ENCODE measurements around the gene SLAIN2.
A peak's percentile ranks its signal among the peaks of the same experiment; 100 is the strongest.

Gene SLAIN2

DNA sequence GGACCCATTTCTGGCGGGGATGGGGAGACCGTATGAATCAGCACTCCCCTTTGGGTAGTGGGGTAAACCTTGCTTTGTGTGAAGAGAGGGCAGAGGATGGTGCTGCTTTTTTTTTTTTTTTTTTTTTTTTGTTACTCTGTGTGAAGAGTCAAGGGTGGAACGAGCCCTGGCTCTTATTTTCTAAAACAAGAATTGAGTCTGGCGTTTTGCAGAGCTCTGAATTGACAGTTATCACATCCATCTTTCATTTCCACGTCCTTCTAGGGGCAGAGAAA lies 1.2 kb downstream of the SLAIN2 start:
- Histone ChIP-seq H2BK15ac (ENCODE audit: low read depth, poor library complexity, severe bottlenecking) (peak overlapping the region; percentile 77), H2BK120ac (ENCODE audit: low read depth, low read length) (no peak overlapping the region), H3K4me1 (ENCODE audit: control insufficient read depth, insufficient read depth, low read depth, low read length) (peaks cover 3% of the 10 kb centered on the region), H3K18ac (ENCODE audit: low read depth in 1 of 2, low read length in 2 of 2) (peak overlapping the region; percentile 98 to 99), H3K36me3 (ENCODE audit: control insufficient read depth in 1 of 2, insufficient read depth in 2 of 2, low read depth in 1 of 2, low read length in 2 of 2) (no peaks in the 10 kb centered on the region), H2AFZ (ENCODE audit: low read depth, low read length) (no peak overlapping the region), H2BK5ac (ENCODE audit: low read depth, low read length, poor library complexity, severe bottlenecking) (no peak overlapping the region), H3K79me1 (replicated peaks; ENCODE audit: low read length, poor library complexity, severe bottlenecking) (peaks cover 7% of the 10 kb centered on the region), H3K23ac (ENCODE audit: low read length in 2 of 2) (no peak overlapping the region), H3K4me2 (ENCODE audit: low read length, poor library complexity, severe bottlenecking) (peak overlapping the region; percentile 89), H2BK12ac (ENCODE audit: low read length in 2 of 2) (peak overlapping the region; percentile 42 to 84), H4K8ac (ENCODE audit: low read length) (no peak overlapping the region), H2AK5ac (ENCODE audit: low read length, severe bottlenecking) (peak overlapping the region; percentile 48), H3K27ac (ENCODE audit: low read length, poor library complexity, severe bottlenecking) (peak overlapping the region; percentile 57), H3K14ac (ENCODE audit: low read length in 2 of 2) (peak overlapping the region; percentile 95 to 100), H3K9ac (ENCODE audit: low read length) (peak overlapping the region; percentile 91), H3K27me3 (ENCODE audit: control insufficient read depth in 1 of 2, insufficient read depth in 1 of 2, low read length in 2 of 2) (no peaks in the 10 kb centered on the region), H3K4me3 (ENCODE audit: insufficient read depth in 1 of 2, low read depth in 1 of 2, low read length in 2 of 2) (peak overlapping the region; percentile 86 to 89), H3K9me3 (ENCODE audit: control insufficient read depth, low read length) (no peaks in the 10 kb centered on the region), H3K4ac (ENCODE audit: low read depth in 1 of 2, low read length in 2 of 2) (peak overlapping the region in 1 of 2 experiments; percentile 82), H4K91ac (ENCODE audit: low read length) (peak overlapping the region; percentile 57)
- 0% methylated on average over 2 of the region's 5 CpGs for WGBS
- DNase-seq, result peak; percentile 25

DNA sequence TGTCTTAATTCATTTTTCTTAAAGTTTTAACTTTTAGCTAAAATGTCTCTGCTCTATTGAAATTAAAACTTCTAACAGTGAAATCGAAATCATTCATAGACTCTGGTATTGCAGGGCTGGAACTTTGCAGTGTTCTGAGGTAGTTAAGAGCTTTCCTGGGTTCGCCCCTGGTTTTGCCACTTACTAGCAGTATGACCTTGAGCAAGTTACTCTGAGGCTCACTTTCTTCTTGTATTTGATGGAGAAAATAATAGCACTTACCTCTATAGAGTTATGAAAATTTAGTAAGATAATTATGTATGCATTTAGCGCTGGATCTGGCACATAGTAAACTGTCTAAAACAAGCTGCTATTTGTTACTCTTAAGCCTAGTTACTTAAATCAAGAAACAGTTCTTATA lies 1.7 kb downstream of the SLAIN2 start:
- Histone ChIP-seq H3K4me1 (ENCODE audit: control insufficient read depth, insufficient read depth, low read depth, low read length) (peaks cover 3% of the 10 kb centered on the region), H2AK5ac (ENCODE audit: low read length, severe bottlenecking) (no peak overlapping the region), H2BK5ac (ENCODE audit: low read depth, low read length, poor library complexity, severe bottlenecking) (no peak overlapping the region), H2AFZ (ENCODE audit: low read depth, low read length) (no peak overlapping the region), H2BK120ac (ENCODE audit: low read depth, low read length) (no peak overlapping the region), H3K9ac (ENCODE audit: low read length) (peak overlapping the region; percentile 91), H3K14ac (ENCODE audit: low read length in 2 of 2) (no peak overlapping the region), H3K9me3 (ENCODE audit: control insufficient read depth, low read length) (no peaks in the 10 kb centered on the region), H3K36me3 (ENCODE audit: control insufficient read depth in 1 of 2, insufficient read depth in 2 of 2, low read depth in 1 of 2, low read length in 2 of 2) (no peaks in the 10 kb centered on the region), H3K23ac (ENCODE audit: low read length in 2 of 2) (no peak overlapping the region), H2BK15ac (ENCODE audit: low read depth, poor library complexity, severe bottlenecking) (no peak overlapping the region), H3K79me1 (replicated peaks; ENCODE audit: low read length, poor library complexity, severe bottlenecking) (peaks cover 7% of the 10 kb centered on the region), H3K4ac (ENCODE audit: low read depth in 1 of 2, low read length in 2 of 2) (no peak overlapping the region), H4K8ac (ENCODE audit: low read length) (no peak overlapping the region), H3K27ac (ENCODE audit: low read length, poor library complexity, severe bottlenecking) (no peak overlapping the region), H3K18ac (ENCODE audit: low read depth in 1 of 2, low read length in 2 of 2) (no peak overlapping the region), H3K27me3 (ENCODE audit: control insufficient read depth in 1 of 2, insufficient read depth in 1 of 2, low read length in 2 of 2) (no peaks in the 10 kb centered on the region), H2BK12ac (ENCODE audit: low read length in 2 of 2) (no peak overlapping the region), H4K91ac (ENCODE audit: low read length) (no peak overlapping the region), H3K4me2 (ENCODE audit: low read length, poor library complexity, severe bottlenecking) (peak overlapping the region; percentile 68), H3K4me3 (ENCODE audit: insufficient read depth in 1 of 2, low read depth in 1 of 2, low read length in 2 of 2) (peak overlapping the region in 1 of 2 experiments; percentile 86)
- no peak for DNase-seq
- 93% methylated on average over 2 of the region's 3 CpGs for WGBS

DNA sequence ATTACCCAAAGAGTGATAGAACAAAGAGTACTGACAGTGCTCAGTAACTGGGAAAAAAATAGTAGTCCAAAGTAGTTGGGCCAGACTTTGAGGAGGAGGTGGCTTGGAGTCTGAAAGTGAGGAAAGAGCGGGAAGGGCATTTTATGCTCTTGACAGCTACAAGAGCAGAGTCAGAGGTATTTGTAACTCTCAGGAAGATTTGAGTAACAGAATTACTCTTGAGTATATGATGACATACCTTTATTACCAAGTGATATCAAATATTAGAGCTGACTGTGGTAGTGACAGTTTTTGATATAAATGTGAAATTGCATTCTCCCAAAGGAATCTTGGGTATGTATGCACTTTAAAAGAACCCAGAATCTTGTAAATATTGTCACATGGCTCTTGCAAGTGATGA lies 2.2 kb downstream of the SLAIN2 start:
- H2BK5ac ChIP-seq (ENCODE audit: low read depth, low read length, poor library complexity, severe bottlenecking), result no peak overlapping the region
- H3K18ac ChIP-seq (ENCODE audit: low read depth in 1 of 2, low read length in 2 of 2), result no peak overlapping the region
- H4K91ac ChIP-seq (ENCODE audit: low read length), result no peak overlapping the region
- H3K4me1 ChIP-seq (ENCODE audit: control insufficient read depth, insufficient read depth, low read depth, low read length), result peaks cover 3% of the 10 kb centered on the region
- no peaks in the 10 kb centered on the region for H3K27me3 ChIP-seq (ENCODE audit: control insufficient read depth in 1 of 2, insufficient read depth in 1 of 2, low read length in 2 of 2)
- no peak overlapping the region for H2BK120ac ChIP-seq (ENCODE audit: low read depth, low read length)
- no peak overlapping the region for H2AFZ ChIP-seq (ENCODE audit: low read depth, low read length)
- WGBS, result 100% methylated on average over 1 of the region's 1 CpG
- peak overlapping the region; percentile 7 for H3K4me2 ChIP-seq (ENCODE audit: low read length, poor library complexity, severe bottlenecking)
- peak overlapping the region; percentile 91 for H3K9ac ChIP-seq (ENCODE audit: low read length)
- DNase-seq, result peak; percentile 44
- H3K9me3 ChIP-seq (ENCODE audit: control insufficient read depth, low read length), result no peaks in the 10 kb centered on the region
- H3K4me3 ChIP-seq (ENCODE audit: insufficient read depth in 1 of 2, low read depth in 1 of 2, low read length in 2 of 2), result peak overlapping the region in 1 of 2 experiments; percentile 86
- no peak overlapping the region for H3K14ac ChIP-seq (ENCODE audit: low read length in 2 of 2)
- H3K23ac ChIP-seq (ENCODE audit: low read length in 2 of 2), result no peak overlapping the region
- H3K79me1 ChIP-seq (replicated peaks; ENCODE audit: low read length, poor library complexity, severe bottlenecking), result peaks cover 6% of the 10 kb centered on the region
- no peak overlapping the region for H4K8ac ChIP-seq (ENCODE audit: low read length)
- H3K36me3 ChIP-seq (ENCODE audit: control insufficient read depth in 1 of 2, insufficient read depth in 2 of 2, low read depth in 1 of 2, low read length in 2 of 2), result no peaks in the 10 kb centered on the region
- no peak overlapping the region for H2BK12ac ChIP-seq (ENCODE audit: low read length in 2 of 2)
- H2BK15ac ChIP-seq (ENCODE audit: low read depth, poor library complexity, severe bottlenecking), result no peak overlapping the region
- H3K27ac ChIP-seq (ENCODE audit: low read length, poor library complexity, severe bottlenecking), result no peak overlapping the region
- H2AK5ac ChIP-seq (ENCODE audit: low read length, severe bottlenecking), result no peak overlapping the region
- H3K4ac ChIP-seq (ENCODE audit: low read depth in 1 of 2, low read length in 2 of 2), result no peak overlapping the region

DNA sequence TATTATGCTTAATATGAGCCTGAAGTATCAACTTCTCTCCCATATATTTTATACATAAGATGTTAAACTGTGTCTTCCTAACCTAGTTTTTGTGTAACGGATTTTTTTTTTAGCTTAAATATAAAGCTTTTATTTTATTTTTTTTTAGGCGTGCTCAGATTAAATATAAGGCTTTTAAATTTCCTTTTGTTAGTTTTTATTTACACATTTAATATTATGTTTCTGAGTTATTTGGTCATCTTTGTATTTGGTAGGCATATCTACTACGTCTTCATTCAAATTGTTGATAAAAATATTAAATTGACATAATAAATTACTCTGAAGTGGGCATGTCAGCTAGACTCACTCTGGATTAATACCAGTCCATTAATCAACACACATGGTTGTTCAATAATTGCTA lies 4.2 kb downstream of the SLAIN2 start:
- Histone ChIP-seq H3K4me2 (ENCODE audit: low read length, poor library complexity, severe bottlenecking) (no peak overlapping the region), H3K9me3 (ENCODE audit: control insufficient read depth, low read length) (no peaks in the 10 kb centered on the region), H2BK15ac (ENCODE audit: low read depth, poor library complexity, severe bottlenecking) (no peak overlapping the region), H3K4ac (ENCODE audit: low read depth in 1 of 2, low read length in 2 of 2) (no peak overlapping the region), H3K79me1 (replicated peaks; ENCODE audit: low read length, poor library complexity, severe bottlenecking) (no peaks in the 10 kb centered on the region), H3K23ac (ENCODE audit: low read length in 2 of 2) (no peak overlapping the region), H3K27ac (ENCODE audit: low read length, poor library complexity, severe bottlenecking) (no peak overlapping the region), H3K36me3 (ENCODE audit: control insufficient read depth in 1 of 2, insufficient read depth in 2 of 2, low read depth in 1 of 2, low read length in 2 of 2) (no peaks in the 10 kb centered on the region), H3K4me1 (ENCODE audit: control insufficient read depth, insufficient read depth, low read depth, low read length) (peaks cover 3% of the 10 kb centered on the region), H3K27me3 (ENCODE audit: control insufficient read depth in 1 of 2, insufficient read depth in 1 of 2, low read length in 2 of 2) (no peaks in the 10 kb centered on the region), H3K4me3 (ENCODE audit: insufficient read depth in 1 of 2, low read depth in 1 of 2, low read length in 2 of 2) (no peak overlapping the region), H2BK120ac (ENCODE audit: low read depth, low read length) (no peak overlapping the region), H2AK5ac (ENCODE audit: low read length, severe bottlenecking) (no peak overlapping the region), H4K91ac (ENCODE audit: low read length) (no peak overlapping the region), H2BK5ac (ENCODE audit: low read depth, low read length, poor library complexity, severe bottlenecking) (no peak overlapping the region), H3K14ac (ENCODE audit: low read length in 2 of 2) (no peak overlapping the region), H2AFZ (ENCODE audit: low read depth, low read length) (no peak overlapping the region), H3K9ac (ENCODE audit: low read length) (no peak overlapping the region), H4K8ac (ENCODE audit: low read length) (no peak overlapping the region), H2BK12ac (ENCODE audit: low read length in 2 of 2) (no peak overlapping the region), H3K18ac (ENCODE audit: low read depth in 1 of 2, low read length in 2 of 2) (no peak overlapping the region)
- DNase-seq, result no peak
- WGBS, result no CpG with 5 or more reads among the region's 3 CpGs
